GM18858 (cell line): ENCODE results near the gene EPS8L1.
"Not testable (repeated sequence)": the region's sequence is repeated elsewhere in the genome, so short reads cannot be mapped to it uniquely, and the experiment has no call there.

ENCODE experiments used
- ATAC-seq: cut with Tn5 transposase; IDR thresholded peaks from one replicate; pipeline ENCODE4 v1.9.1; 2021; ENCODE audit not compliant: unreplicated experiment

Gene EPS8L1

GRCh38 chr19:55075371-55075998 is at the start of gene EPS8L1:
Gene EPS8L1, plus strand, starts transcription at chr19:55075869. Its CDS starts 576 bp downstream, at chr19:55076445.
- no peak for ATAC-seq

GRCh38 chr19:55027140-55027471 is 48.6 kb upstream of the EPS8L1 start:
- not testable (repeated sequence) for ATAC-seq

GRCh38 chr19:55027472-55028337 is 48.0 kb upstream of the EPS8L1 start:
- no peak for ATAC-seq

GRCh38 chr19:55028757-55029156 is 46.9 kb upstream of the EPS8L1 start:
- ATAC-seq: no peak

GRCh38 chr19:55031178-55031577 is 44.5 kb upstream of the EPS8L1 start:
- no peak for ATAC-seq

- no peak for ATAC-seq
These were observed 43.4 kb upstream of the EPS8L1 start for GRCh38 chr19:55032170-55032800.

GRCh38 chr19:55032976-55033643 is 42.6 kb upstream of the EPS8L1 start:
- not testable (repeated sequence) for ATAC-seq

GRCh38 chr19:55034751-55035150 is 40.9 kb upstream of the EPS8L1 start:
- no peak for ATAC-seq

GRCh38 chr19:55036058-55036457 is 39.6 kb upstream of the EPS8L1 start:
- no peak for ATAC-seq

GRCh38 chr19:55037603-55038002 is 38.1 kb upstream of the EPS8L1 start:
- not testable (repeated sequence) for ATAC-seq

- not testable (repeated sequence) for ATAC-seq
These were observed 35.0 kb upstream of the EPS8L1 start for GRCh38 chr19:55040654-55041053.

- ATAC-seq: no peak
These were observed 34.4 kb upstream of the EPS8L1 start for GRCh38 chr19:55041244-55041626.

GRCh38 chr19:55041627-55042343 is 33.9 kb upstream of the EPS8L1 start:
- ATAC-seq: no peak

GRCh38 chr19:55042344-55042678 is 33.4 kb upstream of the EPS8L1 start:
- no peak for ATAC-seq

GRCh38 chr19:55042688-55043087 is 33.0 kb upstream of the EPS8L1 start:
- ATAC-seq: no peak

- no peak for ATAC-seq
These were observed 31.4 kb upstream of the EPS8L1 start for GRCh38 chr19:55044286-55044685.

GRCh38 chr19:55044771-55045716 is 30.6 kb upstream of the EPS8L1 start:
- ATAC-seq: no peak

GRCh38 chr19:55046975-55047622 is 28.6 kb upstream of the EPS8L1 start:
- ATAC-seq: no peak

- no peak for ATAC-seq
These were observed 27.7 kb upstream of the EPS8L1 start for GRCh38 chr19:55047951-55048350.
